ENCODE data around the gene RUNX2. TPM values are rescaled to one million over a fixed set of nuclear protein-coding genes. Genes with fewer than 3 reads are reported as not detected.
A peak's percentile ranks its signal among the peaks of the same experiment; 100 is the strongest.

Gene RUNX2
- total RNA-seq, 4 donors from 2014 or later, result 1.4 to 3.6 (median 2.3) TPM

- no peaks in the 10 kb centered on the region for H3K27me3 ChIP-seq
- H3K4me1 ChIP-seq, result peaks cover 0 to 33% (median 14%) of the 10 kb centered on the region in 3 donors
- 97 to 98% methylated on average over 6 to 9 of the region's 11 CpGs for WGBS, 2 donors
- H3K4me3 ChIP-seq, result no peak overlapping the region
- no peak for TF ChIP-seq POLR2A (IDR thresholded peaks at IDR 0.05)
- no peak for TF ChIP-seq CTCF (IDR thresholded peaks at IDR 0.05)
- peak overlapping the region in 3 of 4 donors; percentile 36 to 66 (median 42) for H3K27ac ChIP-seq
- intact Hi-C loops (cut with DNase I), result no loop called here
- DNase-seq, result no peak
- no peaks in the 10 kb centered on the region for H3K9me3 ChIP-seq
- H3K36me3 ChIP-seq, result no peaks in the 10 kb centered on the region
Measured at GRCh38 chr6:45675634-45676033, 347.5 kb downstream of the RUNX2 start.

GRCh38 chr6:45676380-45676779 lies 348.2 kb downstream of the RUNX2 start:
- 88 to 91% methylated on average over 8 to 10 of the region's 10 CpGs for WGBS, 2 donors
- H3K9me3 ChIP-seq, result peaks cover 0 to under 1% (median 0%) of the 10 kb centered on the region in 3 donors
- intact Hi-C loops (cut with DNase I), result no loop called here
- DNase-seq, result no peak
- no peaks in the 10 kb centered on the region for H3K36me3 ChIP-seq
- H3K4me1 ChIP-seq, result peaks cover 0 to 33% (median 14%) of the 10 kb centered on the region in 3 donors
- H3K27ac ChIP-seq, result peak overlapping the region in 2 of 4 donors; percentile 60 to 78
- TF ChIP-seq POLR2A (IDR thresholded peaks at IDR 0.05), result no peak
- no peak for TF ChIP-seq CTCF (IDR thresholded peaks at IDR 0.05)
- H3K4me3 ChIP-seq, result no peak overlapping the region
- no peaks in the 10 kb centered on the region for H3K27me3 ChIP-seq

GRCh38 chr6:45677381-45678284 lies 349.5 kb downstream of the RUNX2 start:
- intact Hi-C loops (cut with DNase I), result no loop called here
- Histone ChIP-seq H3K4me3 (peak overlapping the region in 1 of 4 donors; percentile 28), H3K27me3 (no peaks in the 10 kb centered on the region), H3K36me3 (no peaks in the 10 kb centered on the region), H3K4me1 (peaks cover 0 to 33% (median 14%) of the 10 kb centered on the region in 3 donors), H3K27ac (peak overlapping the region; percentile 37 to 78 (median 50)), H3K9me3 (peaks cover 0 to 10% (median 0%) of the 10 kb centered on the region in 3 donors)
- TF ChIP-seq POLR2A (IDR thresholded peaks at IDR 0.05), result no peak
- no peak for TF ChIP-seq CTCF (IDR thresholded peaks at IDR 0.05)
- WGBS, 2 donors, result 13 to 27% methylated on average over 14 of the region's 14 CpGs
- no peak for DNase-seq

- intact Hi-C loops (cut with DNase I), result no loop called here
- peaks cover 0 to 33% (median 14%) of the 10 kb centered on the region in 3 donors for H3K4me1 ChIP-seq
- no peak for DNase-seq
- H3K27ac ChIP-seq, result no peak overlapping the region
- TF ChIP-seq CTCF (IDR thresholded peaks at IDR 0.05) (no peak), POLR2A (IDR thresholded peaks at IDR 0.05) (no peak)
- H3K9me3 ChIP-seq, result peaks cover 0 to 10% (median 0%) of the 10 kb centered on the region in 3 donors
- H3K4me3 ChIP-seq, result no peak overlapping the region
- no peaks in the 10 kb centered on the region for H3K36me3 ChIP-seq
- H3K27me3 ChIP-seq, result no peaks in the 10 kb centered on the region
- 76 to 85% methylated on average over 5 of the region's 5 CpGs for WGBS, 2 donors
Measured at GRCh38 chr6:45678285-45678607, 350.1 kb downstream of the RUNX2 start.

GRCh38 chr6:45679163-45679562 lies 351.0 kb downstream of the RUNX2 start:
- H3K27ac ChIP-seq, result no peak overlapping the region

More at GRCh38 chr6:45679163-45679562, 351.0 kb downstream of the RUNX2 start:
- DNase-seq, result no peak
- WGBS, 2 donors, result 77 to 95% methylated on average over 5 of the region's 5 CpGs
- H3K9me3 ChIP-seq, result peaks cover 0 to 10% (median 0%) of the 10 kb centered on the region in 3 donors
- peaks cover 0 to 33% (median 14%) of the 10 kb centered on the region in 3 donors for H3K4me1 ChIP-seq
- TF ChIP-seq POLR2A (IDR thresholded peaks at IDR 0.05) (no peak), CTCF (IDR thresholded peaks at IDR 0.05) (no peak)
- H3K4me3 ChIP-seq, result no peak overlapping the region
- no peaks in the 10 kb centered on the region for H3K27me3 ChIP-seq
- intact Hi-C loops (cut with DNase I), result no loop called here
- H3K36me3 ChIP-seq, result no peaks in the 10 kb centered on the region

All from esophagus squamous epithelium (tissue), 5 donors.